ENCODE data around the gene STX10.

The STX10 gene

GRCh38 chr19:13119627-13120026 is 30.5 kb downstream of the STX10 start:
- DNase-seq (ENCODE audit: low read depth) = no peak

GRCh38 chr19:13118424-13119193 is 31.6 kb downstream of the STX10 start:
- DNase-seq (ENCODE audit: low read depth) = no peak

- DNase-seq (ENCODE audit: low read depth) = peak; percentile 87
Observed at GRCh38 chr19:13117772-13118423, 32.3 kb downstream of the STX10 start, which contains the start of gene NACC1. Gene NACC1, plus strand, starts transcription at chr19:13118264. Its CDS starts 16,944 bp downstream, at chr19:13135208.

GRCh38 chr19:13117176-13117771 is 32.9 kb downstream of the STX10 start:
- DNase-seq (ENCODE audit: low read depth) = no peak

- peak; percentile 81 for DNase-seq (ENCODE audit: low read depth)
Observed at GRCh38 chr19:13116282-13117175, 33.6 kb downstream of the STX10 start, which contains the start of gene TRMT1. Gene TRMT1, minus strand, starts transcription at chr19:13116740. Its CDS starts 341 bp downstream, at chr19:13116399.

GRCh38 chr19:13115936-13116281 is 34.3 kb downstream of the STX10 start:
- DNase-seq (ENCODE audit: low read depth) = no peak

GRCh38 chr19:13112555-13112954 is 37.6 kb downstream of the STX10 start:
- no peak for DNase-seq (ENCODE audit: low read depth)

GRCh38 chr19:13110099-13110610 is 40.0 kb downstream of the STX10 start:
- DNase-seq (ENCODE audit: low read depth) = no peak

- no peak for DNase-seq (ENCODE audit: low read depth)
Observed at GRCh38 chr19:13109361-13110098, 40.6 kb downstream of the STX10 start.

GRCh38 chr19:13104848-13105711 is 45.1 kb downstream of the STX10 start:
- DNase-seq (ENCODE audit: low read depth) = no peak

- no peak for DNase-seq (ENCODE audit: low read depth)
Observed at GRCh38 chr19:13104360-13104847, 45.8 kb downstream of the STX10 start.

GRCh38 chr19:13103581-13104359 is 46.4 kb downstream of the STX10 start:
- DNase-seq (ENCODE audit: low read depth) = no peak

- DNase-seq (ENCODE audit: low read depth) = no peak
Observed at GRCh38 chr19:13102666-13103580, 47.3 kb downstream of the STX10 start, which contains the start of gene LYL1. Gene LYL1, minus strand, starts transcription at chr19:13102858. Its CDS starts 1,687 bp downstream, at chr19:13101171.

GRCh38 chr19:13102416-13102665 is 47.8 kb downstream of the STX10 start:
- DNase-seq (ENCODE audit: low read depth) = no peak

- DNase-seq (ENCODE audit: low read depth) = no peak
Observed at GRCh38 chr19:13101590-13102415, 48.4 kb downstream of the STX10 start.

GRCh38 chr19:13100841-13101589 is 49.2 kb downstream of the STX10 start:
- DNase-seq (ENCODE audit: low read depth) = no peak
